Esophagus muscularis mucosa (tissue), 3 donors: Measurements from ENCODE around the gene WWOX.

Source experiments
- CTCF ChIP-seq, 3 experiments: fragments of 200-600 bp in 2 of 3; fragments of 450-650 bp in 1 of 3; sonication (generic) in 2 of 3; IDR thresholded peaks; one replicate each; pipeline ENCODE4 v1.5.1; 2017 to 2019; ENCODE audit warnings: antibody characterized with exemption in 3 of 3, mild to moderate bottlenecking in 2 of 3, moderate library complexity in 1 of 3
- POLR2A ChIP-seq: fragments of 450-650 bp; IDR thresholded peaks from one replicate; pipeline ENCODE4 v1.6.1; 2017; ENCODE audit warnings: antibody characterized with exemption, moderate library complexity, mild to moderate bottlenecking, low read depth
- POLR2AphosphoS5 ChIP-seq, 2 donors: sonication (generic); formaldehyde crosslinking; IDR thresholded peaks; one replicate each; pipeline ENCODE4 v1.6.1; 2017; ENCODE audit warnings: antibody characterized with exemption in 2 of 2

- no peak for TF ChIP-seq CTCF (IDR thresholded peaks at IDR 0.05)
- no peak for TF ChIP-seq POLR2AphosphoS5 (IDR thresholded peaks at IDR 0.05)
- TF ChIP-seq POLR2A = no peak
Measured at GRCh38 chr16:78684655-78685375, 585.4 kb downstream of the WWOX start.
